Activated CD4-positive, alpha-beta T cell treated with anti-CD3 and anti-CD28 coated beads, Interleukin-2, Interleukin-6, amounts not matched to agents 100 ng/mL and 50 ng/mL, durations not matched to agents 16 hours and 8 hours (primary cell): ENCODE results near the gene GCK.

ENCODE experiments used
- DNase-seq: peaks from one replicate; pipeline ENCODE4 v3.0.0-alpha.2; 2020

Gene GCK

GRCh38 chr7:44222074-44222473 is 32.8 kb upstream of the GCK start:
- DNase-seq: no peak

- no peak for DNase-seq
These were observed 32.1 kb upstream of the GCK start for GRCh38 chr7:44221231-44221791.

- DNase-seq: no peak
These were observed 31.3 kb upstream of the GCK start for GRCh38 chr7:44220358-44221112.

- no peak for DNase-seq
These were observed 30.8 kb upstream of the GCK start for GRCh38 chr7:44220046-44220357.

- DNase-seq: no peak
These were observed 30.3 kb upstream of the GCK start for GRCh38 chr7:44219371-44220045.

- no peak for DNase-seq
These were observed 29.4 kb upstream of the GCK start for GRCh38 chr7:44218418-44219201.

GRCh38 chr7:44217852-44218402 is 28.7 kb upstream of the GCK start:
- no peak for DNase-seq

GRCh38 chr7:44217223-44217714 is 28.0 kb upstream of the GCK start:
- no peak for DNase-seq

- DNase-seq: no peak
These were observed 27.4 kb upstream of the GCK start for GRCh38 chr7:44216521-44217222.

- no peak for DNase-seq
These were observed 26.8 kb upstream of the GCK start for GRCh38 chr7:44216019-44216418.

GRCh38 chr7:44215531-44215930 is 26.3 kb upstream of the GCK start:
- no peak for DNase-seq

GRCh38 chr7:44213877-44214388 is 24.7 kb upstream of the GCK start:
- no peak for DNase-seq

GRCh38 chr7:44213206-44213876 is 24.1 kb upstream of the GCK start:
- DNase-seq: no peak

GRCh38 chr7:44212581-44213184 is 23.4 kb upstream of the GCK start:
- DNase-seq: no peak

- no peak for DNase-seq
These were observed 22.8 kb upstream of the GCK start for GRCh38 chr7:44212018-44212417.

GRCh38 chr7:44211126-44211675 is 22.0 kb upstream of the GCK start:
- no peak for DNase-seq

- DNase-seq: no peak
These were observed 20.9 kb upstream of the GCK start for GRCh38 chr7:44210107-44210506.

- no peak for DNase-seq
These were observed 18.8 kb upstream of the GCK start for GRCh38 chr7:44208085-44208484.

- DNase-seq: no peak
These were observed 16.8 kb upstream of the GCK start for GRCh38 chr7:44206008-44206407.

GRCh38 chr7:44201813-44202212 is 12.6 kb upstream of the GCK start:
- no peak for DNase-seq
